WTC11 (cell line): ENCODE measurements around the gene TMC5. TPM values are rescaled to one million over a fixed set of nuclear protein-coding genes. Genes with fewer than 3 reads are reported as not detected.
"Not testable (repeated sequence)": the region's sequence is repeated elsewhere in the genome, so short reads cannot be mapped to it uniquely, and the experiment has no call there.

Experiments used
- ATAC-seq: fragments of 200-7000 bp; cut with Tn5 transposase; 2 replicates; pipeline ENCODE4 v1.10.0; 2021; ENCODE audit warnings: mild to moderate bottlenecking, moderate library complexity
- CTCF ChIA-PET: fragments of 300-600 bp; sonication (Branson Sonifier 250); formaldehyde crosslinking; loops from one replicate; lab custom pipeline; 2021; ENCODE audit warnings: antibody characterized with exemption; lab: Charles Lee
- POLR2A ChIA-PET: fragments of 350-600 bp; sonication (Branson Sonifier 250); formaldehyde crosslinking; loops from one replicate; lab custom pipeline; 2021; ENCODE audit warnings: antibody characterized with exemption; lab: Charles Lee
- DNase-seq: peaks from one replicate; pipeline ENCODE4 v3.0.0; 2021; ENCODE audit warnings: low spot score
- H3K27ac Mint-ChIP-seq: 2 replicates; pipeline ENCODE4 v1.8.0; 2021; ENCODE audit warnings: mixed read lengths
- H3K27me3 Mint-ChIP-seq: 2 replicates; pipeline ENCODE4 v1.8.0; 2021; ENCODE audit warnings: low read depth, mild to moderate bottlenecking, moderate library complexity, mixed read lengths
- H3K36me3 Mint-ChIP-seq: 2 replicates; pipeline ENCODE4 v1.8.0; 2021; ENCODE audit warnings: mixed read lengths
- H3K4me1 Mint-ChIP-seq: 2 replicates; pipeline ENCODE4 v1.8.0; 2022; ENCODE audit warnings: mixed read lengths
- H3K4me3 Mint-ChIP-seq: 2 replicates; pipeline ENCODE4 v1.8.0; 2021; ENCODE audit warnings: mild to moderate bottlenecking, moderate library complexity, mixed read lengths
- H3K9me3 Mint-ChIP-seq: 2 replicates; pipeline ENCODE4 v1.8.0; 2021; ENCODE audit warnings: mixed read lengths
- AFF4 ChIP-seq: sonication (generic); formaldehyde crosslinking; IDR thresholded peaks from 2 replicates; pipeline ENCODE4 v1.8.1; 2023; ENCODE audit warnings: mild to moderate bottlenecking, missing genetic modification reagents, borderline replicate concordance
- ELF4 ChIP-seq: sonication (generic); formaldehyde crosslinking; IDR thresholded peaks from 2 replicates; pipeline ENCODE4 v1.8.1; 2022; ENCODE audit warnings: low read depth, mild to moderate bottlenecking, moderate library complexity, missing genetic modification reagents
- ETV6 ChIP-seq: sonication (generic); formaldehyde crosslinking; IDR thresholded peaks from 2 replicates; pipeline ENCODE4 v1.8.1; 2022; ENCODE audit warnings: mild to moderate bottlenecking, missing genetic modification reagents
- HMGXB4 ChIP-seq: sonication (generic); formaldehyde crosslinking; IDR thresholded peaks from 2 replicates; pipeline ENCODE4 v1.8.1; 2023; ENCODE audit warnings: mild to moderate bottlenecking, moderate library complexity, missing genetic modification reagents
- IRF2 ChIP-seq: sonication (generic); formaldehyde crosslinking; IDR thresholded peaks from 2 replicates; pipeline ENCODE4 v1.8.0; 2022; ENCODE audit warnings: low read depth, missing genetic modification reagents, borderline replicate concordance
- MLX ChIP-seq: sonication (generic); formaldehyde crosslinking; IDR thresholded peaks from 2 replicates; pipeline ENCODE4 v1.8.1; 2023; ENCODE audit warnings: mild to moderate bottlenecking, missing genetic modification reagents, moderate library complexity
- MXD4 ChIP-seq: fragments of 250-450 bp; sonication (Bioruptor Pico); IDR thresholded peaks from 2 replicates; pipeline ENCODE4 v1.8.0; 2021; ENCODE audit warnings: mild to moderate bottlenecking, moderate library complexity, borderline replicate concordance
- NR1H2 ChIP-seq: sonication (generic); formaldehyde crosslinking; IDR thresholded peaks from 2 replicates; pipeline ENCODE4 v1.9.0; 2021; ENCODE audit warnings: mild to moderate bottlenecking, moderate library complexity, missing genetic modification reagents
- PRRX2 ChIP-seq: fragments of 250-450 bp; sonication (Bioruptor Pico); IDR thresholded peaks from 2 replicates; pipeline ENCODE4 v1.8.0; 2021; ENCODE audit warnings: mild to moderate bottlenecking
- RORB ChIP-seq: fragments of 250-450 bp; sonication (Bioruptor Pico); IDR thresholded peaks from 2 replicates; pipeline ENCODE4 v1.9.0; 2021; ENCODE audit warnings: mild to moderate bottlenecking
- SOX15 ChIP-seq: fragments of 250-450 bp; sonication (Bioruptor Pico); IDR thresholded peaks from 2 replicates; pipeline ENCODE4 v1.9.0; 2021; ENCODE audit warnings: mild to moderate bottlenecking
- SP1 ChIP-seq: sonication (generic); formaldehyde crosslinking; conservative IDR thresholded peaks from 2 replicates; pipeline ENCODE4 v1.8.1; 2022; ENCODE audit warnings: missing genetic modification reagents
- USF1 ChIP-seq: sonication (generic); formaldehyde crosslinking; IDR thresholded peaks from 2 replicates; pipeline ENCODE4 v1.8.0; 2022; ENCODE audit warnings: mild to moderate bottlenecking, missing genetic modification reagents
- ZBTB21 ChIP-seq: sonication (generic); formaldehyde crosslinking; IDR thresholded peaks from 2 replicates; pipeline ENCODE4 v1.8.1; 2023; ENCODE audit warnings: mild to moderate bottlenecking, missing genetic modification reagents, borderline replicate concordance
- ZNF232 ChIP-seq: sonication (generic); formaldehyde crosslinking; IDR thresholded peaks from 2 replicates; pipeline ENCODE4 v1.8.0; 2022; ENCODE audit warnings: mild to moderate bottlenecking, missing genetic modification reagents
- ZNF317 ChIP-seq: sonication (generic); formaldehyde crosslinking; IDR thresholded peaks from 2 replicates; pipeline ENCODE4 v1.8.1; 2023; ENCODE audit warnings: low read depth, mild to moderate bottlenecking, moderate library complexity, missing genetic modification reagents, borderline replicate concordance
- ZNF512 ChIP-seq: sonication (generic); formaldehyde crosslinking; IDR thresholded peaks from 2 replicates; pipeline ENCODE4 v1.8.1; 2022; ENCODE audit warnings: missing genetic modification reagents, borderline replicate concordance
- total RNA-seq: library from RNA; stranded (reverse); gene quantifications from 3 replicates; pipeline ENCODE4 v1.2.3, GENCODE V29; 2021

TMC5 gene
- total RNA-seq, 1 experiment from 2014 or later = 3.1 TPM

- H3K27ac Mint-ChIP-seq = no peak overlapping the region
- ATAC-seq = no peak
These were observed 25.3 kb upstream of the TMC5 start for GRCh38 chr16:19392352-19392751.

GRCh38 chr16:19393226-19394111, 24.2 kb upstream of the TMC5 start:
- ATAC-seq = no peak

More at GRCh38 chr16:19392352-19392751, 25.3 kb upstream of the TMC5 start:
- TF ChIP-seq SP1 (CRISPR knock-in tag) (no peak), ZNF232 (CRISPR knock-in tag) (no peak), SOX15 (CRISPR knock-in tag) (no peak), ZNF317 (CRISPR knock-in tag) (no peak), MLX (CRISPR knock-in tag) (no peak), USF1 (CRISPR knock-in tag) (no peak), ZNF512 (CRISPR knock-in tag) (no peak)
- Mint-ChIP-seq H3K36me3 (peaks cover 4% of the 10 kb centered on the region; the same call in 1 of the 2 replicates), H3K27me3 (no peaks in the 10 kb centered on the region), H3K4me1 (peaks cover 29% of the 10 kb centered on the region), H3K9me3 (peaks cover 17% of the 10 kb centered on the region), H3K4me3 (no peak overlapping the region)
- ChIA-PET POLR2A (no interaction called here), CTCF (interaction anchor here (2.2 kb wide), 1 partner anchor 213 kb away, joined by 6 read pairs; no protein-coding TSS in a partner anchor)
- no peak for DNase-seq

GRCh38 chr16:19395646-19396267, 21.9 kb upstream of the TMC5 start:
- POLR2A ChIA-PET, H3K36me3 Mint-ChIP-seq, H3K27ac Mint-ChIP-seq, H3K4me3 Mint-ChIP-seq, H3K27me3 Mint-ChIP-seq, ATAC-seq, DNase-seq: not testable (repeated sequence)
- peaks cover 23% of the 10 kb centered on the region for H3K4me1 Mint-ChIP-seq
- CTCF ChIA-PET = interaction anchor here (1.0 kb wide), 1 partner anchor 216 kb away, joined by 4 read pairs; no protein-coding TSS in a partner anchor
- H3K9me3 Mint-ChIP-seq = peaks cover 15% of the 10 kb centered on the region

More at GRCh38 chr16:19393226-19394111, 24.2 kb upstream of the TMC5 start:
- Mint-ChIP-seq H3K27me3 (no peaks in the 10 kb centered on the region), H3K9me3 (peaks cover 17% of the 10 kb centered on the region), H3K36me3 (peaks cover 4% of the 10 kb centered on the region; the same call in 1 of the 2 replicates), H3K27ac (no peak overlapping the region), H3K4me3 (no peak overlapping the region), H3K4me1 (peaks cover 29% of the 10 kb centered on the region)
- TF ChIP-seq ELF4 (CRISPR knock-in tag) = no peak
- TF ChIP-seq ZNF232 (CRISPR knock-in tag) = no peak
- no peak for TF ChIP-seq NR1H2 (CRISPR knock-in tag)
- no peak for TF ChIP-seq RORB (CRISPR knock-in tag)
- TF ChIP-seq IRF2 (CRISPR knock-in tag) = no peak
- DNase-seq = no peak
- ChIA-PET POLR2A (interaction anchor here (0.6 kb wide), 1 partner anchor 20 kb away, joined by 6 read pairs; no protein-coding TSS in a partner anchor), CTCF (interaction anchor here (0.5 to 2.2 kb wide), 6 partner anchors 11 to 214 kb away, joined by 3 to 6 read pairs (median 4); no protein-coding TSS in a partner anchor)

GRCh38 chr16:19396555-19397011, 21.1 kb upstream of the TMC5 start:
- no peak for DNase-seq
- POLR2A ChIA-PET = no interaction called here
- Mint-ChIP-seq H3K27me3 (peaks cover 6% of the 10 kb centered on the region; the same call in 1 of the 2 replicates), H3K9me3 (peaks cover 16% of the 10 kb centered on the region), H3K4me1 (peaks cover 23% of the 10 kb centered on the region), H3K27ac (no peak overlapping the region), H3K4me3 (no peak overlapping the region), H3K36me3 (peaks cover 8% of the 10 kb centered on the region)
- CTCF ChIA-PET = interaction anchor here (1.0 kb wide), 1 partner anchor 217 kb away, joined by 4 read pairs; no protein-coding TSS in a partner anchor
- ATAC-seq = no peak
- TF ChIP-seq PRRX2 (CRISPR knock-in tag) = no peak
- no peak for TF ChIP-seq MXD4
- no peak for TF ChIP-seq NR1H2 (CRISPR knock-in tag)
- no peak for TF ChIP-seq ETV6 (CRISPR knock-in tag)
- no peak for TF ChIP-seq HMGXB4 (CRISPR knock-in tag)
- TF ChIP-seq AFF4 (CRISPR knock-in tag) = no peak
- no peak for TF ChIP-seq ZBTB21 (CRISPR knock-in tag)
